ENCODE results near the gene LARP1.
"Not testable (repeated sequence)": the region's sequence is repeated elsewhere in the genome, so short reads cannot be mapped to it uniquely, and the experiment has no call there.

Gene LARP1

GRCh38 chr5:154831451-154831850 lies 76.3 kb downstream of the LARP1 start:
- DNase-seq = no peak

- not testable (repeated sequence) for DNase-seq
Observed at GRCh38 chr5:154832804-154833203, 77.6 kb downstream of the LARP1 start.

- DNase-seq = no peak
Observed at GRCh38 chr5:154834053-154834452, 78.9 kb downstream of the LARP1 start.

GRCh38 chr5:154835701-154836052 lies 80.5 kb downstream of the LARP1 start:
- not testable (repeated sequence) for DNase-seq

- no peak for DNase-seq
Observed at GRCh38 chr5:154836225-154836624, 81.0 kb downstream of the LARP1 start.

GRCh38 chr5:154837009-154837901 lies 82.1 kb downstream of the LARP1 start:
- no peak for DNase-seq

- no peak for DNase-seq
Observed at GRCh38 chr5:154840435-154841272, 85.5 kb downstream of the LARP1 start.

- no peak for DNase-seq
Observed at GRCh38 chr5:154841273-154841661, 86.1 kb downstream of the LARP1 start.

GRCh38 chr5:154842689-154843530 lies 87.7 kb downstream of the LARP1 start:
- no peak for DNase-seq

GRCh38 chr5:154844809-154845208 lies 89.6 kb downstream of the LARP1 start:
- DNase-seq = no peak

- DNase-seq = no peak
Observed at GRCh38 chr5:154849264-154849785, 94.1 kb downstream of the LARP1 start.

GRCh38 chr5:154849791-154850201 lies 94.6 kb downstream of the LARP1 start:
- DNase-seq = no peak

- peak; percentile 82 for DNase-seq
Observed at GRCh38 chr5:154850255-154851062, 95.3 kb downstream of the LARP1 start, which contains the start of gene FAXDC2. FAXDC2 (minus strand) TSS chr5:154850603; CDS start chr5:154838178, 12,425 bp downstream.

- DNase-seq = no peak
Observed at GRCh38 chr5:154851351-154851750, 96.2 kb downstream of the LARP1 start.

GRCh38 chr5:154857530-154858296 lies 102.5 kb downstream of the LARP1 start:
- DNase-seq = peak; percentile 97

- peak; percentile 97 for DNase-seq
Observed at GRCh38 chr5:154858297-154858971, 103.3 kb downstream of the LARP1 start, which contains the start of gene CNOT8. CNOT8 (plus strand) TSS chr5:154858627; CDS start chr5:154863279, 4,652 bp downstream.

- DNase-seq = peak; percentile 29
Observed at GRCh38 chr5:154858972-154859871, 104.0 kb downstream of the LARP1 start.

GRCh38 chr5:154860123-154860522 lies 104.9 kb downstream of the LARP1 start:
- DNase-seq = peak; percentile 82

- no peak for DNase-seq
Observed at GRCh38 chr5:154860765-154861164, 105.6 kb downstream of the LARP1 start.

Data from EL (cell line).